ENCODE data around the gene C7. TPM values are rescaled to one million over a fixed set of nuclear protein-coding genes. Genes with fewer than 3 reads are reported as not detected.
A peak's percentile ranks its signal among the peaks of the same experiment; 100 is the strongest.
"Not testable (repeated sequence)": the region's sequence is repeated elsewhere in the genome, so short reads cannot be mapped to it uniquely, and the experiment has no call there.

C7 gene
- total RNA-seq, 1 experiment from 2014 or later, result not detected

DNA sequence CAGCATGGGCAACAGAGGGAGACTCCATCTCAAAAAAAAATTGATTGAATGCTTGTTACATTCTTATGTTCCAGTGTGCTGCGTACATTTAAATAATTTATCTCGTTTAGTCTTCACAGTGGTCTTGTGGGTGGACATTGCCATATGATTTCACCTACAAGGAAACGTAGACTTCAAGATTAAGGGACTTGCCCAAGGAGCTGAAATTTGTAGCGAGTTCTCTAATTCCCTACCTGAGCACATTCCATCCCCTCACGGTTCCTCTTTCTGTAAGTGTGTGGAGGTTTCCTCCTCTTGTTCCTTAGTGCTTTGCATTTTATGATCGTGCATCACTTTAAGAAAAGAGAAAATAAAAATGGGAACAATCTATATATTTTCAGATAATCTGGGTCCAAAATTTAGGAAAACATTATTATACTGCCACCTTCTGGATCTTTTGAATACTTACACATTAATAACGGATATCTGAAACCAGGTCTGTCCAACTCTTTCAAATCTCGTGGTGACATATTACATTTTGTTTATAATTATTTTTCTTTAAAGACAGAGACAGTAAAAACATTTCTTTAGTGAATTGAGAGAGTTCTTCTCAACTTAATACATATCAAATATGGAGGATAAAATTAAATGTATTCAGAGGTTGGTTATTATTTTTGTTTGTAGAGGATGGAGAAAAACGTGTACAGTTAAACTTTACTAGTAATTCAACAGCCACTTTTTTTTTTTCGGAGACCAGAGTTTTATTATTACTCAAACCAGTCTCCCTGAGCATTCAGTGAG is 29.9 kb upstream of the C7 start:
- no peaks in the 10 kb centered on the region for H3K27me3 Mint-ChIP-seq (ENCODE audit: unreplicated experiment)
- peaks cover 12% of the 10 kb centered on the region for H3K9me3 Mint-ChIP-seq (ENCODE audit: low read depth, unreplicated experiment)
- no peak overlapping the region for H3K27ac Mint-ChIP-seq (ENCODE audit: unreplicated experiment)
- no TSS peak for BruUV-seq (replicated peaks)
- intact Hi-C loops (cut with micrococcal nuclease; ENCODE audit: unreplicated experiment), result loop anchor here (1.0 to 10.0 kb wide), 5 partner anchors 45 to 1297 kb away; partner anchors contain the start of genes RPL37 and TTC33
- no peaks in the 10 kb centered on the region for H3K4me1 Mint-ChIP-seq (ENCODE audit: low read depth, unreplicated experiment)
- CTCF ChIA-PET, result no interaction called here
- no peak for DNase-seq
- no peaks in the 10 kb centered on the region for H3K36me3 Mint-ChIP-seq (ENCODE audit: insufficient read depth, unreplicated experiment)
- TF ChIP-seq, protein P1, sequence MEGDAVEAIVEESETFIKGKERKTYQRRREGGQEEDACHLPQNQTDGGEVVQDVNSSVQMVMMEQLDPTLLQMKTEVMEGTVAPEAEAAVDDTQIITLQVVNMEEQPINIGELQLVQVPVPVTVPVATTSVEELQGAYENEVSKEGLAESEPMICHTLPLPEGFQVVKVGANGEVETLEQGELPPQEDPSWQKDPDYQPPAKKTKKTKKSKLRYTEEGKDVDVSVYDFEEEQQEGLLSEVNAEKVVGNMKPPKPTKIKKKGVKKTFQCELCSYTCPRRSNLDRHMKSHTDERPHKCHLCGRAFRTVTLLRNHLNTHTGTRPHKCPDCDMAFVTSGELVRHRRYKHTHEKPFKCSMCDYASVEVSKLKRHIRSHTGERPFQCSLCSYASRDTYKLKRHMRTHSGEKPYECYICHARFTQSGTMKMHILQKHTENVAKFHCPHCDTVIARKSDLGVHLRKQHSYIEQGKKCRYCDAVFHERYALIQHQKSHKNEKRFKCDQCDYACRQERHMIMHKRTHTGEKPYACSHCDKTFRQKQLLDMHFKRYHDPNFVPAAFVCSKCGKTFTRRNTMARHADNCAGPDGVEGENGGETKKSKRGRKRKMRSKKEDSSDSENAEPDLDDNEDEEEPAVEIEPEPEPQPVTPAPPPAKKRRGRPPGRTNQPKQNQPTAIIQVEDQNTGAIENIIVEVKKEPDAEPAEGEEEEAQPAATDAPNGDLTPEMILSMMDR (IDR thresholded peaks at IDR 0.05; ENCODE audit: unreplicated experiment), result peak; percentile 30
- no peak overlapping the region for H3K4me3 Mint-ChIP-seq (ENCODE audit: low read depth, unreplicated experiment)

DNA sequence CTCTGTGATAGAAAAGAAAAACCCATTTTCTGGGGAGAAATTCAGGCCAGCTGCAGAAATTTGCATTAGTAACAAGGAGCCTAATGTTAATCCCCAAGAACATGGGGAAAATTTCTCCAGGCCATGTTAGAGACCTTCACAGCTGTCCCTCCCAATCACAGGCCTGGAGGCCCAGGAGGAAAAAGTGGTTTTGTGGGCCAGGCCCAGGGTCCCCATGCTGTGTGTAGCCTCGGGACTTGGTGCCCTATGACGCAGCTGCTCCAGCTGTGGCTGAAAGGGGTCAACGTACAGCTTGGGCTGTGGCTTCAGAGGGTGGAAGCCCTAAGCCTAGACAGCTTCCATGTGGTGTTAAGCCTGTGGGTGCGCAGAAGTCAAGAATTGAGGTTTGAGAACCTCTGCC is 27.0 kb upstream of the C7 start:
- TF ChIP-seq, protein P1 (IDR thresholded peaks at IDR 0.05; ENCODE audit: unreplicated experiment), result no peak
- Mint-ChIP-seq H3K4me1 (ENCODE audit: low read depth, unreplicated experiment) (no peaks in the 10 kb centered on the region), H3K4me3 (ENCODE audit: low read depth, unreplicated experiment) (no peak overlapping the region), H3K27me3 (ENCODE audit: unreplicated experiment) (peaks cover under 1% of the 10 kb centered on the region), H3K27ac (ENCODE audit: unreplicated experiment) (no peak overlapping the region), H3K9me3 (ENCODE audit: low read depth, unreplicated experiment) (peaks cover 8% of the 10 kb centered on the region), H3K36me3 (ENCODE audit: insufficient read depth, unreplicated experiment) (no peaks in the 10 kb centered on the region)
- BruUV-seq (replicated peaks), result no TSS peak
- CTCF ChIA-PET, result no interaction called here
- intact Hi-C loops (cut with micrococcal nuclease; ENCODE audit: unreplicated experiment), result no loop called here
- no peak for DNase-seq

DNA sequence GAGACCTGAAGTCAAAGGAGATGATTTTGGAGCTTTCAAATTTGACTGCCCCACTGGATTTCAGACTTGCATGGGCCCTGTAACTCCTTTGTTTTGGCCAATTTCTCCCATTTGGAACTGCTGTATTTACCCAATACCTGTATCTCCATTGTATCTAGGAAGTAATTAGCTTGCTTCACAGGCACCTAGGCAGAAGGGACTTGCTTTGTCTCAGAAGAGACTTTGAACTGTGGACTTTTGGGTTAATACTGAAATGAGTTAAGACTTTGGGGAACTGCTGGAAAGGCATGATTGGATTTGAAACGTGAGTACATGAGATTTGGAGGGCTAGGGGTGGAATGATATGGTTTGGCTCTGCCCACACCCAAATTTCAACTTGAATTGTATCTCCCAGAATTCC is 26.2 kb upstream of the C7 start:
- DNase-seq; H3K4me3 Mint-ChIP-seq (ENCODE audit: low read depth, unreplicated experiment); H3K36me3 Mint-ChIP-seq (ENCODE audit: insufficient read depth, unreplicated experiment); BruUV-seq (replicated peaks); H3K27me3 Mint-ChIP-seq (ENCODE audit: unreplicated experiment); intact Hi-C loops (cut with micrococcal nuclease; ENCODE audit: unreplicated experiment); CTCF ChIA-PET; H3K4me1 Mint-ChIP-seq (ENCODE audit: low read depth, unreplicated experiment); H3K27ac Mint-ChIP-seq (ENCODE audit: unreplicated experiment); H3K9me3 Mint-ChIP-seq (ENCODE audit: low read depth, unreplicated experiment): not testable (repeated sequence)

- H3K27ac Mint-ChIP-seq (ENCODE audit: unreplicated experiment); DNase-seq; H3K9me3 Mint-ChIP-seq (ENCODE audit: low read depth, unreplicated experiment); intact Hi-C loops (cut with micrococcal nuclease; ENCODE audit: unreplicated experiment); BruUV-seq (replicated peaks); H3K4me3 Mint-ChIP-seq (ENCODE audit: low read depth, unreplicated experiment); H3K4me1 Mint-ChIP-seq (ENCODE audit: low read depth, unreplicated experiment); H3K36me3 Mint-ChIP-seq (ENCODE audit: insufficient read depth, unreplicated experiment): not testable (repeated sequence)
- peaks cover 22% of the 10 kb centered on the region for H3K27me3 Mint-ChIP-seq (ENCODE audit: unreplicated experiment)
- CTCF ChIA-PET, result interaction anchor here (0.6 kb wide), 1 partner anchor 726 kb away, joined by 4 read pairs; no protein-coding TSS in a partner anchor
Observed at GRCh38 chr5:40895440-40896425, 13.6 kb upstream of the C7 start.
